Keratinocyte (primary cell): ENCODE data around the gene TEAD2.

Experiments used
- CTCF ChIP-seq, 3 experiments: IDR thresholded peaks in 1 of 3; conservative IDR thresholded peaks in 1 of 3; optimal IDR thresholded peaks in 1 of 3; 2 replicates in 2 of 3; 3 replicates in 1 of 3; pipeline versions ENCODE3 to v1.5.1; 2011; ENCODE audit warnings: low read length in 3 of 3, mild to moderate bottlenecking in 3 of 3, moderate library complexity in 2 of 3, control low read depth in 1 of 3, inconsistent platforms in 1 of 3; ENCODE audit not compliant: insufficient read depth in 2 of 3; ENCODE audit errors: extremely low read depth in 1 of 3
- EZH2 ChIP-seq: IDR thresholded peaks from one replicate; pipeline ENCODE4 v1.6.1; 2012; ENCODE audit warnings: inconsistent platforms, mild to moderate bottlenecking, low read length, moderate library complexity

- TF ChIP-seq CTCF (optimal IDR thresholded peaks at IDR 0.05 in 1 of 3, IDR thresholded peaks at IDR 0.05 in 1 of 3, conservative IDR thresholded peaks at IDR 0.05 in 1 of 3; ENCODE audit: extremely low read depth in 1 of 3, insufficient read depth in 2 of 3, low read length in 3 of 3) (no peak), EZH2 (no peak)
Observed at GRCh38 chr19:49411681-49412326, 49.6 kb upstream of the TEAD2 start.
